ENCODE results near the gene LRRIQ4. TPM values are rescaled to one million over a fixed set of nuclear protein-coding genes. Genes with fewer than 3 reads are reported as not detected.
A peak's percentile ranks its signal among the peaks of the same experiment; 100 is the strongest.

The LRRIQ4 gene
- total and polyA plus RNA-seq, 2 experiments from 2014 or later: 0.15 TPM; not detected in 1

DNA sequence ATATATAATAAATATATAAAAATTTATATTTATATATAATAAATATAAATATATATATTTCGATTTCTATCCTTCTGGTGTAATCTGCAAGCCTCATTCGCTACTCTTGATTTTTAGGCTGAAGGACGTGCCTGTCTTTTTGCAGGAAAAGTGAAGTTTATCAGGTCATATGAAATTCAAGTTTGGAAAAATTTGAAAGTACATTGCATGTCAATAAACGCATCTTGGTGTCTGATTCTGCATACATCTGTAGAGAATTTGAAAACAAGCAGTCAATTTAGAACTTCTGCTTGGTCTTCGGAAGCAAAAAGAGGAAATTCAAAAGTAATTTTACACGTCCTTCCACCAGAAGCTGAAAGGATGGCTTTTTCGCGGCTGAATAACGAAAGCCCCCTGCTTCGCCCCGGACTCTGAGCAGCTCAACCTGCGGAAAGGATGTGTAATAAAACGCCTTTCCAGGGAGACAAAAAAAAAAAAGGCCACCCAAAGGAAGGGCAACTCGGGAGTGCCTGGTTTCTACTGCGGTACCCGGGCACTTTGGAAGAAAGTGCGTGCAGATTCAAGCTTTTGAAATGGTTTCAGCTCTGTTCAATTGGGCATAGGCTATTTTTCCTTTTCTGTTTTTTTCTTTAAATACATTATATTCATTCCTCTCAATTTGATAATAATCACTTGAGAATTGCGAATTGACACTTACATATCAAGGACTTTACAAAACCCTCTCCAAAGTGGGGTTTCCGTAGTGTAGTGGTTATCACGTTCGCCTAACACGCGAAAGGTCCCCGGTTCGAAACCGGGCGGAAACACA, 41.0 kb upstream of the LRRIQ4 start:
- DNase-seq (ENCODE audit: low read depth in 1 of 2, low spot score in 1 of 2): peak; percentile 75 to 82
- H3K36me3 ChIP-seq: peaks cover 19% of the 10 kb centered on the region
- no peaks in the 10 kb centered on the region for H3K9me3 ChIP-seq (ENCODE audit: low read depth)
- TF ChIP-seq, protein P1, sequence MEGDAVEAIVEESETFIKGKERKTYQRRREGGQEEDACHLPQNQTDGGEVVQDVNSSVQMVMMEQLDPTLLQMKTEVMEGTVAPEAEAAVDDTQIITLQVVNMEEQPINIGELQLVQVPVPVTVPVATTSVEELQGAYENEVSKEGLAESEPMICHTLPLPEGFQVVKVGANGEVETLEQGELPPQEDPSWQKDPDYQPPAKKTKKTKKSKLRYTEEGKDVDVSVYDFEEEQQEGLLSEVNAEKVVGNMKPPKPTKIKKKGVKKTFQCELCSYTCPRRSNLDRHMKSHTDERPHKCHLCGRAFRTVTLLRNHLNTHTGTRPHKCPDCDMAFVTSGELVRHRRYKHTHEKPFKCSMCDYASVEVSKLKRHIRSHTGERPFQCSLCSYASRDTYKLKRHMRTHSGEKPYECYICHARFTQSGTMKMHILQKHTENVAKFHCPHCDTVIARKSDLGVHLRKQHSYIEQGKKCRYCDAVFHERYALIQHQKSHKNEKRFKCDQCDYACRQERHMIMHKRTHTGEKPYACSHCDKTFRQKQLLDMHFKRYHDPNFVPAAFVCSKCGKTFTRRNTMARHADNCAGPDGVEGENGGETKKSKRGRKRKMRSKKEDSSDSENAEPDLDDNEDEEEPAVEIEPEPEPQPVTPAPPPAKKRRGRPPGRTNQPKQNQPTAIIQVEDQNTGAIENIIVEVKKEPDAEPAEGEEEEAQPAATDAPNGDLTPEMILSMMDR (IDR thresholded peaks at IDR 0.05; ENCODE audit: low read depth, low read length): no peak
- H3K27me3 ChIP-seq: no peaks in the 10 kb centered on the region
- H3K27ac ChIP-seq: peak overlapping the region; percentile 16
- peaks cover 9% of the 10 kb centered on the region for H3K4me1 ChIP-seq (ENCODE audit: low read depth)
- H3K4me3 ChIP-seq: peak overlapping the region; percentile 81

DNA sequence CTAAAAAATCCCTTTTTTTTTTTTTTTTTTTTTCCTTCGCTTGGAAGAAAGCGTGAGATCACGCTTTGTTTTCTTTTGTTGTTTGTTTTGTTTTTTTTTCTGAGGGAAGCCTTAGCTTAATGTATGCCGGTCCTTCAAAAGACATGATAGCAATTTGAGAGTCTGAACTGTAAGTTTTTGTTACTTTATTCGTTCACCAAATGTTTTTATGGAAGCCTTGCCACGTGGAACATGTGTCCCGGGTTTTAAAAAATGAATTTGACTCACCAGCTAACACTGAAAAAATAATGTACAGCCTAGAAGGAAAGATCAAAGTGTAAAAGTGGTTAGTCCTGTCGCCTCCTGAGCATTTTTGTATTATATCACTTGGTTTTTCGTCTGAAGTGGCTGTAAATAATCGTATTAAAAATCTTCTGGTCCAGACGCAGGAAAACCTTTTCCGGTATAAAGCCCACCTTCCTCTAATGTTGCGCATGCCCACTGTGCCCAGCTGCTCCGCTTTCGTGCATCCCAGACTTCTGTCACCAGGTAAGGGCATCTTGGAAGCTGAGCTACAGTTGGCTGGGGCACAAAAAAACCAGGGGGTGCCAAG, 40.3 kb upstream of the LRRIQ4 start:
- H3K36me3 ChIP-seq: peaks cover 25% of the 10 kb centered on the region
- TF ChIP-seq, protein P1 (IDR thresholded peaks at IDR 0.05; ENCODE audit: low read depth, low read length): no peak
- no peaks in the 10 kb centered on the region for H3K27me3 ChIP-seq
- peak; percentile 81 to 82 for DNase-seq (ENCODE audit: low read depth in 1 of 2, low spot score in 1 of 2)
- H3K27ac ChIP-seq: peak overlapping the region; percentile 99
- H3K9me3 ChIP-seq (ENCODE audit: low read depth): no peaks in the 10 kb centered on the region
- H3K4me1 ChIP-seq (ENCODE audit: low read depth): peaks cover 9% of the 10 kb centered on the region
- peak overlapping the region; percentile 81 for H3K4me3 ChIP-seq

DNA sequence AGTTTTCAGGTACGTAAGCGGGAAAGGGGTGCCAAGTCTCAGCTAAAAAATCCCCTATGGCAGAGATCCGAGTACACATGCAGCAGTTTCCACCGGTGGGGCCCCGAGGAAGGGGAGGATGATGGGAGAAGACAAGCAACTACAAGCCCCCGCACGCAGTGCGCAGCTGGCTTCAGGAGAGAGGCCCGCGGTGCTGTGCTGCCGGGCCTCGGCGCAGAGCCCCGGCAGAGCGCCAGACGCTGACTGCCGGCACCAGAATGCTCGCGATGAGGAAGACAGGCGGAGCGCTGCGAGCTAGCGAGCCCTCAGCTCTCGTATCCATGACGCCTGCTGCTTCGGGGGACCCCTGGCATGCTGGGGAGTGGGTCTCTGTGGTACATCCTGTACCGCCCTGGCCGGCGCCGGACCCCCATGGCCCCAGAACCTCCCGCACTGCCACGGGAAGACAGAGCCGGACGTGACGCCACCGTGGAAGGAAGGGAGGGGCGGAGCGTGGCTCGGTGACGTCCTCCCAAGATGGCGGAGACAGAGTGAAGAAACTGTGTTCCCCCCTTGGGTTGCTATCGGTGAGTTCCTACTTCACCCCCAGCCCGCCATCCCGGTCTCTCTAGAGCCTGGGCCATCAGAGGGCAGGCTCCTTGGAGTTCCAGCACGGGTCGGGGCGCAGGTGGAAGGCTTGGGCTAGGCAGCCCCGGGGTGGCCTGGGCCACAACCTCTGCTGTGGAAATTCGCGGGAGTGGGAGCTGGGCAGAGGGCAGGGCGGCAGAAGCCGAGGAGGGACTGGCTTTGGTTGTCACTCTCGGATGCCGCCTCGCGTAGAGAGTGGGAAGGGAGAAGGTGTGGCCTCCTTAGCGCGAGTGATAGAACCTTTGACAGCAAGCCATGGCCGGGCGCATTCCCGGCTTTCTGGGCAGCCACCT, 39.5 kb upstream of the LRRIQ4 start, which contains the start of gene MYNN:
Gene MYNN, plus strand, starts transcription at position 500 of the 920 bp plus-strand sequence. CDS start 900 bp downstream, outside the sequence.
- Histone ChIP-seq H3K27ac (peak within 1 kb of the TSS; percentile 99), H3K36me3 (peaks cover 33% of the 10 kb centered on the region), H3K4me3 (peak within 1 kb of the TSS; percentile 81), H3K4me1 (ENCODE audit: low read depth) (peaks cover 9% of the 10 kb centered on the region), H3K9me3 (ENCODE audit: low read depth) (no peaks in the 10 kb centered on the region), H3K27me3 (no peaks in the 10 kb centered on the region)
- TF ChIP-seq, protein P1 (IDR thresholded peaks at IDR 0.05; ENCODE audit: low read depth, low read length): peak; percentile 16
- peak; percentile 92 to 94 for DNase-seq (ENCODE audit: low read depth in 1 of 2, low spot score in 1 of 2)

DNA sequence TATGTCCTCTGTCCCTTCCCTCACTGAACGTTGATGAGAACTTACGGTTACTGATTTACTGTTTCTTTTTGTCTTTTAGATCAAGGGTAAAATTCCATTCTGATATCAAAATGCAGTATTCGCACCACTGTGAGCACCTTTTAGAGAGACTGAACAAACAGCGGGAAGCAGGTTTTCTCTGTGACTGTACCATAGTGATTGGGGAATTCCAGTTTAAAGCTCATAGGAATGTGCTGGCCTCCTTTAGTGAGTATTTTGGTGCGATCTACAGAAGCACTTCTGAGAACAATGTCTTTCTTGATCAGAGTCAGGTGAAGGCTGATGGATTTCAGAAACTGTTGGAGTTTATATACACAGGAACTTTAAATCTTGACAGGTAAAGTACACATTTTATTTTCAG, 38.5 kb upstream of the LRRIQ4 start:
- H3K27ac ChIP-seq: peak overlapping the region; percentile 99
- DNase-seq (ENCODE audit: low read depth in 1 of 2, low spot score in 1 of 2): no peak
- H3K36me3 ChIP-seq: peaks cover 42% of the 10 kb centered on the region
- H3K4me1 ChIP-seq (ENCODE audit: low read depth): peaks cover 9% of the 10 kb centered on the region
- TF ChIP-seq, protein P1 (IDR thresholded peaks at IDR 0.05; ENCODE audit: low read depth, low read length): no peak
- H3K4me3 ChIP-seq: peak overlapping the region; percentile 81
- H3K9me3 ChIP-seq (ENCODE audit: low read depth): no peaks in the 10 kb centered on the region
- no peaks in the 10 kb centered on the region for H3K27me3 ChIP-seq

DNA sequence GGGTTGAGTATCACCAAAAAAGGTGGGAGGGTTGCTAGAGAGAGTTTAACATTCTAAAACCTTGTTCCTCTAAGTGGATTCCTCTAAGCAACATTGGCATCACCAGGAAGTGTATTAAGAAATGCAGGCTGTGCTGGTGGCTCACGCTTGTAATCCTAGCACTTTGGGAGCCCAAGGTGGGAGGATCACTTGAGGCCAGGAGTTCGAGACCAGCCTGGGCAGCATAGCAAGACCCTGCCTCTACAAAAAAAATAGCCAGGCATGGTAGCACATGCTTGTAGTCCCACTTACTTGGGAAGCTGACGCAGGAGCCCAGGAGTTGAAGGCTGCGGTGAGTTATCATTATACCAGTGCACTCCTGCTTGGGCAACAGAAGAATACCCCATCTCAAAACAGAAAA, 34.8 kb upstream of the LRRIQ4 start:
- Histone ChIP-seq H3K9me3 (ENCODE audit: low read depth) (no peaks in the 10 kb centered on the region), H3K27me3 (no peaks in the 10 kb centered on the region), H3K27ac (no peak overlapping the region), H3K36me3 (peaks cover 79% of the 10 kb centered on the region), H3K4me3 (no peak overlapping the region), H3K4me1 (ENCODE audit: low read depth) (peaks cover 6% of the 10 kb centered on the region)
- DNase-seq (ENCODE audit: low read depth in 1 of 2, low spot score in 1 of 2): no peak
- TF ChIP-seq, protein P1 (IDR thresholded peaks at IDR 0.05; ENCODE audit: low read depth, low read length): no peak

Measured in cardiac muscle cell (in vitro differentiated cells and primary cell).